ENCODE measurements around the gene EIF2D. TPM values are rescaled to one million over a fixed set of nuclear protein-coding genes. Genes with fewer than 3 reads are reported as not detected.
"Not testable (repeated sequence)": the region's sequence is repeated elsewhere in the genome, so short reads cannot be mapped to it uniquely, and the experiment has no call there.

Gene EIF2D
- total RNA-seq, 1 donor from 2014 or later = 26.7 TPM

DNA sequence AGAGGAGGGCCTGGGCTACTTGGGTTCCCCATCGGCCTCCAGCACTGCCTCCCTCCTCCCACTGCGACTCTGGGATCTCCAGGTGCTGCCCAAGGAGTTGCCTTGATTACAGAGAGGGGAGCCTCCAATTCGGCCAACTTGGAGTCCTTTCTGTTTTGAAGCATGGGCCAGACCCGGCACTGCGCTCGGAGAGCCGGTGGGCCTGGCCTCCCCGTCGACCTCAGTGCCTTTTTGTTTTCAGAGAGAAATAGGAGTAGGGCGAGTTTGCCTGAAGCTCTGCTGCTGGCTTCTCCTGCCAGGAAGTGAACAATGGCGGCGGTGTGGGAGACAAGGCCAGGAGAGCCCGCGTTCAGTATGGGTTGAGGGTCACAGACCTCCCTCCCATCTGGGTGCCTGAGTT is 24.4 kb downstream of the EIF2D start:
- no peak for DNase-seq (ENCODE audit: low spot score)

DNA sequence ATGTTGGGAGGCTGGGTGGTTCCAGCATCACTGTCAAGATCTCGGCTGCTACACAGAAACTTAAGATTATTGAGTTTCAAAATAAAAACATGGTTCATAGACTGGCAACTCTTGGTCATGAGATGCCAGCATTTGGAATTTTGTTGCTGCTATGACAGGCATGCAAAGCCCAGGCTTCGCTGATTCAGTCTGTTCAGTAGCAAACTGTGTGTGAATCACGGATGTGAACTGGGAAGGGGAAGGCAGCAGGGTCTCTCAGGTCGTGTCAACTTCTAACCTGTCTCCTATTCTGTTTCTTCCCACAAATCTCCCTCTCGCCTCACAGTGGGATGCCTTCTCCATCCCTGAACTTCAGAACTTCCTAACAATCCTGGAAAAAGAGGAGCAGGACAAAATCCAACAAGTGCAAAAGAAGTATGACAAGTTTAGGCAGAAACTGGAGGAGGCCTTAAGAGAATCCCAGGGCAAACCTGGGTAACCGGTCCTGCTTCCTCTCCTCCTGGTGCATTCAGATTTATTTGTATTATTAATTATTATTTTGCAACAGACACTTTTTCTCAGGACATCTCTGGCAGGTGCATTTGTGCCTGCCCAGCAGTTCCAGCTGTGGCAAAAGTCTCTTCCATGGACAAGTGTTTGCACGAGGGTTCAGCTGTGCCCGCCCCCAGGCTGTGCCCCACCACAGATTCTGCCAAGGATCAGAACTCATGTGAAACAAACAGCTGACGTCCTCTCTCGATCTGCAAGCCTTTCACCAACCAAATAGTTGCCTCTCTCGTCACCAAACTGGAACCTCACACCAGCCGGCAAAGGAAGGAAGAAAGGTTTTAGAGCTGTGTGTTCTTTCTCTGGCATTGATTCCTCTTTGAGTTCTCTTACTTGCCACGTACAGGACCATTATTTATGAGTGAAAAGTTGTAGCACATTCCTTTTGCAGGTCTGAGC is 25.5 kb downstream of the EIF2D start:
- DNase-seq (ENCODE audit: low spot score) = peak; percentile 53

DNA sequence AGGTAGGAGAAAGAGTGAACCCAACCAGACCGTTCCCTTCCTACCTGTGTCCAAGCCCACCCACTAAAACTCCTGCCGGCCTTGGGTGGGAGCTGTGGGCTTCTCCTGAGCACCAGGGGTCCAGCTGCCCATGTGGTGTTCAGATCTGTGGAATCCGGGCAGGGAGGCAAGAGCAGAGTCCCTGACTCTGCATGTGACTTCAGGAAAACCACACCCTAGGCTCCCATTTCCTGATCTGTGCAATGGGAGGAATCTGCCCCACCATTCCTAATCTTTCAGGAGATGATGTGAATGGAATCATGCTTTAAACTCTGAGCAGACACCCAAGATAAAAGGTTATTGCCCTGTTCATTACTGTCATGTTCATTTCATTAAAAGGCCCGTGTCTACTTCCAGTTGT is 27.6 kb downstream of the EIF2D start:
- DNase-seq (ENCODE audit: low spot score) = no peak

DNA sequence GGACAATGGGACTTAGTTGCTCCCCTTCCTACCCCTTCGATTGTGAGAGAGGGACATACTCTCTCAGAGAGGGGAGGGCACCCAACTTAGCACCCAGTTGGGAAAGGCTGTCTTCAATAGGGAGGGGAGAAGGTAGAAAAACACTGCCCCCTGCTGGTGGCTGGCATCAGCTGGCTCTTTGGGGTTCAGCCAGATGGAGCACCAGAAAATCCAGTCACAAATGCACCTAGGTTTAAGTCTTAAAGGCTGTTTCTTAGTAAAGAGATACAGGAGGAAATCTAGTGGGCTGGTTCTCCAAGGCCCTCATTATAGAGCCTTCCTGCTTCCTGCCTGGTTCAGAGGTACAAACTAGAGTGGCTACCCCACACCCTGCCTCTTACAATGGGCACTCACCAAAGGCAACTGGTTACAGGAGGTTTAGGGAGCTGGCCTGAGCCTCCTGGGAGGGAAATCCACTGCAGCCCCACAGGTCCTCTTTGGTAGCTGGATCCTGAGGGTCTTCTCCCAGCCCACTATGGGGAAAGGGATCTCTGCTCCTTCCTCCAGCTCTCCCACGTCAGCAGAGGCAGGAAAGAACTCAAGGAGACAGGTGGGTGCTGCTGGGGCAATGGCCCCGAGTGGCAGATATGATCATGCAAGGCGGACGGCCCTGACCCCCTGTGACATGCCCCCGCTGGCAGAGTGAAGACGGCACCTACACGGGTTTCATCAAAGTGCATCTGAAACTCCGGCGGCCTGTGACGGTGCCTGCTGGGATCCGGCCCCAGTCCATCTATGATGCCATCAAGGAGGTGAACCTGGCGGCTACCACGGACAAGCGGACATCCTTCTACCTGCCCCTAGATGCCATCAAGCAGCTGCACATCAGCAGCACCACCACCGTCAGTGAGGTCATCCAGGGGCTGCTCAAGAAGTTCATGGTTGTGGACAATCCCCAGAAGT is 28.3 kb downstream of the EIF2D start:
- peak; percentile 68 for DNase-seq (ENCODE audit: low spot score)

DNA sequence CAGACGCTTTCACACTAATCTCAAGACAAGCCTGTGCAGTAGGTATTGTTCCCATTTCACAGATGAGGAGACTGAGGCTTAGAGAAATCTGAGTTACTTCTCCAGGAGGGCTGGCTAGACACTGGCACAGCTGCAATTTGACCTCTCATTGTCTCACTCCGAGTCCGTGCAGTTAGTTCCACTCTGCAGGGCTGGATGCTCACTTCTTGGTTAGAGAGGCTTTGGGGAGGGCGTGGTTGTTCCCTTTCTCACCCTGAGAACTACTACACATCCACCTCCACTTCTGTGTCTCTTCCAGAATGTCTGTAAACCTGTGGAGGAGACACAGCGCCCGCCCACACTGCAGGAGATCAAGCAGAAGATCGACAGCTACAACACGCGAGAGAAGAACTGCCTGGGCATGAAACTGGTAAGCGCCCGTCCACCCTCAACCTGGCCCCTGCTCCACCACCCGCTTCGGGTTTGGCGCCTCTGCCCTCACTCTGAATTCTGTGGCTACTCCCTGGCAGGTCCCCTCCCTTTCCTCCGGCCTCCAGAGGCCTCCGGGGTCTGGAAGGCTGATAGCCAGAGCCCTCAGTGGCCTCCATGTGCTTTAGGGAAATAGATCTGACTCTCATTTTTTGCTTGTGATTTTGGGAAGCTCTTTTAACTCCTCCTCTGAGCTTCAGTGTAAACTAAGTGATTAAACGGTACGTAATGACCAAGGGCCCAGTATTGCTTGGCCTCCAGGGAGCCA is 29.1 kb downstream of the EIF2D start:
- DNase-seq (ENCODE audit: low spot score) = no peak

DNA sequence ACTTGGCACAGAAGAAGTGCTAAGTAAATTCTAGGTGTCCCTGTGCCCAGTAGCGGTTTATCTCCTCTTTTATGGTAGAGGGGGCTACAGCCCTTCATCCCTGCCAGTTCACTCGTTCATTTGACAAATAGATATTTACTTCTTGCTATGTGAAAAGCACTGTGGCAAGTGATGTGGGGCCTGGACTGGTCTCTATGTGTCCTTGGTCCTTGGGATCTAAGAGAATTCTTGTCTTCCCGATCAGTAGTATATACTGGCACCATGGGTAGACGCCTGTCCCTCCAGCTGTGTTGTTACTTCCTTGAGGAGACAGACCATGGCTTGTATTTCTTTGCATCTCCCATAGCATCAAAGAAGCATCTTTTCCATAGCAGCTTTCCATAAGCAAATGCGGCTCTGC is 29.7 kb downstream of the EIF2D start:
- DNase-seq (ENCODE audit: low spot score) = no peak

DNA sequence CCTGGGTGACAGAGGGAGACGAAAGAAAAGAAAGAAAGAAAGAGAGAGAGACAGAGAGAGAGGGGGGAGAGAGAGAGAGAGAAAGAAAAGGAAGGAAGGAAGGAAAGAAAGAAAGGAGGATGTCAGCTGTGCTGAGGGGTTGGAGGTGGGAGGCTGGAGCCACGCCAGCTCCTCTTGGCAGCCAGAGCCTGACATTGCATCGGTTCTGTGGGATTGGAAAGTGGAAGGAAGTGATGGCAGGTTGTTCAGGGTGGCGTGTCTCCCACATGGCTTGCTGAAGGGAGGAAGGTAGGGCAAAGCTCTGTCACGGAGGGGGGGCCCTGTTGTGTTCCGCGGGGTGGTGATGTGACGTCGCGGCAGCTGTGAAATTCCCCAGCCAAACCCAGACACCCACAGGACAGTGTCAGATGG is 30.7 kb downstream of the EIF2D start:
- no peak for DNase-seq (ENCODE audit: low spot score)

DNA sequence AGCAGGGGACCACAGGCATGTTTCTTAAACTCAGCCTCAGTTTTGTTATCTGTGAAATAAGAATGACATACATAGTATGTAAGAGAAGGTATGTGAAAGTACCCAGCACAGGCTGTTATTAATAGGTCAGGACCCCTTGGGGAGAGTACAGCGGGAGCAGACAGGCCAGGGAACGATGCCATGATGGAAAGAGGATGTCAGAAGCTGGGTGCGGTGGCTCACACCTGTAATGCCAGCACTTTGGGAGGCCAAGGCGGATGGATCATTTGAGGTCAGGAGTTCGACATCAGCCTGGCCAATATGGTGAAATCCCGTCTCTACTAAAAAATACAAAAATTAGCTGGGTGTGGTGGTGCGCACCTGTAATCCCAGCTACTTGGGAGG is 31.2 kb downstream of the EIF2D start:
- DNase-seq (ENCODE audit: low spot score) = not testable (repeated sequence)

DNA sequence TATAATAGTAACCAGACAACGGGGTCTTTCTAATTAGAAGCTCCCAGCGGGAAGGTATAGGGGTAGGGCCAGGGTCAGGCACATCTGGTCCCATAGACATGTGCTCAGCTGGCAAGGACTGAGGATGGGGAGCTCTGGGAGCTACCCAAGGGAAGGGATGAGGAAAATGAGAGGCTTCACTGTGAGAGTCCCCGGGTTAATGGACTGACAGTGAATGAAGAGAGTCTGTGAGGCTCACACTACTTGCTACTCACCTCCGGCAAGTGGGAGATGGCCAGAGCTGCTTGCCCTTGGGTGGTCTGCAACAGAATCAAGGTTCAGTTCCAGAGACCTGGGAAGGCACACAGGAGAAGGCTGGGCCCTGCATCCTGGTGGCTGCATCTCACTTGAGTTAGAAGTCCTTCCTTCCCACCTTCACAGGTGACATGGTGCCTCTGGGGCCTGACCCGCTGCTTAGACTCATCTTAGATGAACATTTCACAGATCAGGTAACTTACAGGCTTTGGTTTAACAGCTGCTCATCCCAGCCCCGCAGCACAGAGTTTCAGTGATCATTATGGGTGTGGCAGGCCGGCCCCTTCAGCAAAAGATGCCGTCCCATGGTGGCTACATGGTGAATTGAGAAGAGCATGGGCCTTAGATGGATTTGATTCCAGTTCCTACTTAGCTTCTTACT is 31.7 kb downstream of the EIF2D start:
- no peak for DNase-seq (ENCODE audit: low spot score)

DNA sequence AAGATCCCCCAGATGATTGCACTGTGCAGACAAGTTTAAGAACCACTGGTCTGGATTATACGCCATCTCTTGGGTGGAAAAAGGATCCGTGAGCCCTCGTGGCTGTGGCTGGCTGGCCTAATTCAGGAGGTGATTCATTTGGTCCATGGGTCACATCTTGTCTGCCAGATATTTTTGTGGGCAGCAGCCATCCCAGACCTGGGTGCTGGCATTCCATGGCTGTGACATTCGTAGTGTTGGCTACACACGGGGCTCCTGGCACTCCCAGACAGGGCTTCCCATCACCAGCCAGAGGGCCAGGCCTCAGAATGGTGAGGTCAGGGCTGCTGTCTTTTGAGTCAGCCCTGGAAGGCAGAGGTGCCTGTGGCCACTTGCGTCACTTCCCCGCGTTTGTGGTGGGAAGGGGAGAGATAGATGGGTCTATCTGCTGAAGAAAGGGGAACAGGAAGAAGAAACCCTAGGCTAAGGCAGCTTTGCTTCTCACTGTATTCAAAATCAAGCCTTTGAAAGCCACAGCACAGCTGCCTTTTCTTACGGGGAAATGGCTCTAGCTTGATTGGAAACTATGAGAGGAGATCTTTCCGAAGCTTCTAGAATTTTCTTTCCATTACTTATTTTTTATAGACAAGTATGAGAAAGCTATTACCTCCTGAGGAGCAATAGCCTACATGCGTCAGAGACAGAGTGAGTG is 32.4 kb downstream of the EIF2D start:
- peak; percentile 52 for DNase-seq (ENCODE audit: low spot score)

DNA sequence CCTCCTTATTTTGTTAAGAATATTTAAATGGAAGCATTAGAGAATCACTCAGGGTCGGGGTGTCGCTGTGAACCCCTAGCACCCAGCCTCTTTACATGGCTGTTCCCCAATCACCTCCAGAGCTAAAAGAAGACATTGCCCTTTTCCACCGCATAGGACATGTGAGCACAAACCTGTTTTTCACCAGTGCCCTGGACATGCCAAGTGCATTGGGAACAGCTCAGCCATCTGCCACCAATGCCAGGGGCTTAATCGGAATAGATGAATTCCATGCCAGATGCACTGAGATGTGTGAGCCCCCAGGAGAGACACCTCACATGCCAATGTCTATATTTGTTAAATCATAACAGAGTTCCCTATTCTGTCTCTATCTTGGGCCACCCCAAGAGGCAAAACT is 33.3 kb downstream of the EIF2D start:
- DNase-seq (ENCODE audit: low spot score) = no peak

DNA sequence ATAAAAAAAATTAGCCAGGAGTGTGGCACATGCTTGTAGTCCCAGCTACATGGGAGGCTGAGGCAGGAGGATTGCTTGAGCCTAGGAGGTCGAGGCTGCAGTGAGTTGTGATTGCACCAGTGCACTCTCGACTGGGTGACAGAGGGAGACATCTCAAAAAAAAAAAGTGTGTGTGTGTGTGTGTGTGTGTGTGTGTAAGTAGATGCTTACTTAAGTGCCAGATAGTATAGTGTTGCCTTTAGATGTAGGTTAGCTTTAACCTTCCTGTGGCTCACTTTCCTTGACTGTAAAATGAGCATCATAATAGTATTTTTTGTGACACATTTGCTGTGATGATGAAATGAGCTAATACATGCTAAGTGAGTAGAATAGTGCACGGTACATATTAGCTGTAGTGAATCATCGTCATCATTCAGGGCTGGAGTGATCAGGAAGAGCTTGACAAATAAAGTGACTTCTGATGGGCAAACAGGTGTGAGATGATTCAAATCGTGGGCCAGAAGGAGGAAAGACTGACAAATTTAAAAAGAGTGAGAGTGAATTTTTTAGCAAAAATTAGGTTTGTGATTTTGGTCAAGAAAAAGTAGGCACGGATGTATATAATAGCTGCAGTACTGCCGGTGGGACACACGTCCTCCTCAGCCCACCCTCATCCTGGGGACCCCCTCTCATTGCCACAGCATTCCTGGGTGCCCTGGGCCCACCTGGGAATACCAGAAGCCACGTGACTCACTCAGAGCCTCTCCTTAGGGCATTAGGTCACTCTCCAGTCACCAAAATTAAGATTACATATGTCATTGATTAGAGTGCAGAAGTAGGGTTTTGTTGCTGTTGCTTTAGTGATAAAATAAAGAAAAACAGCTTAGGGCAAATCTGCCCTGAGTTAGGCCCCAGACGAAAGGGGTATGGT is 33.9 kb downstream of the EIF2D start:
- no peak for DNase-seq (ENCODE audit: low spot score)

DNA sequence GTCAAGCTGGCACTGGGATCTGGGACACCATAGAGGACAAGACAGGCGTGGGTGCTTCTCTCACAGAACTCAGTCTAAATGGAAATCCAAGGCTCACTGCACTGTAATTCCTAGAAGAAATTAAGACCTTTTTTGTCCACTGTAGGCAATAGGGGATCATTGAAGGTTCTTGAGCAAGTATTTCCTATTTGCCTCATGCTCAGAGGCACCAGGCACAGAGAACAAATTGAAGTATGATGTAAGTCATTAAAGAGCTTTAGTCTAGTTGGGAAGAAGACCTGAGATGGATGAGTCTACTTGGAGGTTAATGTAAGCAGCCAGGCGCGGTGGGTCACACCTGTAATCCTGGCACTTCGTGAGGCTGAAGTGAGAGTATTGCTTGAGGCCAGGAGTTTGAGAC is 34.6 kb downstream of the EIF2D start:
- no peak for DNase-seq (ENCODE audit: low spot score)

DNA sequence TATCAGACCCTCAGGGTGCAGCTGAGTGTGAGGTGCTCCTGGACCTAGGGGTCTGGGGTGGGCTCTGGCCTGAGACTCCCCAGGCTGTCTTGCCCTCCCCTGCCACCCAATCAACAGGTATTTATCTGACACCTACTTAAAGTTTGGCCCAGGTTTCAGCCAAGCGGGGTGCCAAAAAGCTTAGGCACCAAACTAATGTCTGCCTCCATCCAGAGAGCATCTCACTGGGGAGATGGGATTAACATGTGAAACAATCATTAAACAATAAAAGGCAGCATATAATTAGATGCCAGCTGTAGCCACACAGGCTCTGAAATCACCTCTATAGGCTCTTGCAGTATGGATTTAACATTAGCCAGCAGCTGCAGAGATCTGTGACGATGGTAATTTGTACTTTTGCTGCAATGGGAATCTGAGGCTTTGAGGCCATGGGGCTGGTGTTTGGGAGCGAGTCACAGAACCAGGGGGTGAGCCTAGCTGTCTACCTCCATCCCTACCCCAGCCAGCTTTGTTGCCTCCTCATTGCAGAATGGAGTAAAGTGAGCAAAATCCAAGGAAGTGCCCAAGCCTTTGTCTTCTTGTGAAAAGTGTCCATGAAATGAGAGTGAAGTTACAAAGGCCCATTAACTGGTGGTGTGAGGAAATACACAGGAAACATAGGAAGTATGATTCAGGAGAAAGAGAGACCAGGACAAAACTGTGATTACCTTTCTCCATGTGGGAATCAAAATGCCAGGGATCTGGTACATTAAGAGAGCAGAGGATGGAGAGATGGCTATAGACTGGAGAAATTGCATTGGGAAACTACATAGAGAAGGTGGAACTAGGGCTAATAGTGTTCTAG is 36.1 kb downstream of the EIF2D start:
- DNase-seq (ENCODE audit: low spot score) = no peak

DNA sequence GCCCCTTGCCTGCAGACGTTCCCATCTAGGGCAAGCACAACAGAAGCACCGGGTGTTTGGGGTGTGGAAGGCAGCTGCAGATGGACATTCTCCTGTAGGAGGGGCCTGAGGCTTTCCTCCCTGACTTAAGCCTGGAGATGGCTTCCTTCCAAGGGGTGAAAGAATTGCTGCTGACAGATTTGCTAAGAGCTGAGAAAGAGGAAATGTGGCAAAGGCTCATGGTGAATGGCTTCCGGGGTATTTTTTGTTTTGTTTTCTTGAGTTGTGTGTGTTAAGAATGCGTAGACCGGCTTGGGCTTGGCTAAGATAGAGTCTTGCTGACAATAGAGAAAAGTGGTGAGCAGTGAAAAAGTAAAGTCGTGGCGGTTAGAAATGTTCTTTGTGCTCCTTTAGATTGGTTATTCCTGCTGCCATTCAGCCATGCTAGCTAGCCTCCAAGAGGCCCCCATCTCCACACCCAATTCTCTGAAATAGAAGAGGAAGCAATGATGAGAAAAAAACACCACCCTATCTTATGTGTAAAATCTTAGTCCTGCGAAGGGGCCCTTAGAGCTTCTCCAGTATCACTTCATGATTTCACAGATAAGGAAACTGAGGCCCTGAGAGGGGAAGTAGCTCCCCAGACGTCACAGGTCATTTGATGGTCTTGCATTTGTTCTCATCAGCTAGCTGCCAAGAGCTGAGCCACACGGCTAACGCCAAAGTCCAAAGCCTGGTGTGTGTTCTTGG is 36.9 kb downstream of the EIF2D start:
- peak; percentile 96 for DNase-seq (ENCODE audit: low spot score)

DNA sequence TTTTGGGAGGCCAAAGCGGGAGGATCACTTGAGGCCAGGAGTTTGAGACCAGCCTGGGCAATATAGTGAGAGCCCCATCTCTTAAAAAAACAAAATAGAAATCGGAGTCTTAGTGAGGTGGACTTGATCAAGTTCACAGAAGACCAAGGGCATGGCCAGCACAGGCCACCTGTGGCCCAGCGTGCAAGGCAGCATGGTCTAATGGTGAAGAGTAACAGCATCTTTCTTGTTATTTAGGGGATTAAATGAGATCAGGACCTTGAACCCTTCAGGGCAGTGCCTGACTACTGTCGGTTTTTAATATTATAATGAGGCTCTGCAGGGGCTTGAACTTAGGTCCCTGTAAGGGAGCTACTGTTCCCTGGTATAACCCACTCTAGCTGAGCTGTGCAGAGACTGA is 38.5 kb downstream of the EIF2D start:
- no peak for DNase-seq (ENCODE audit: low spot score)

DNA sequence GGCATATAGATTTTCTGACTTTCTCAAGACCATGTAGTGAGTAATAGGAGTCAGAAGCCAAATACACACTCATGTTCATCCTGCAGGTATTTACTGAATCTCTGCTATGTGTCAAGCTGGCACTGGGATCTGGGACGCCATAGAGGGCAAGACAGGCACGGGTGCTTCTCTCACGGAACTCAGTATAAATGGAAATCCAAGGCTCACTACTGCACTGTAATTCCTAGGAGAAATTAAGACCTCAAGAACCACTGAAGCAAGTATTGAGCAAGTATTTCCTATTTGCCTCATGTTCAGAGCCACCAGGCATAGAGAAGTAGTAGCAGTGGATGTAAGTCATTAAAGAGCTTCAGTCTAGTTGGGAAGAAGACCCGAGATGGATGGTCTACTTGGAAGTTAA is 38.9 kb downstream of the EIF2D start:
- DNase-seq (ENCODE audit: low spot score) = no peak

DNA sequence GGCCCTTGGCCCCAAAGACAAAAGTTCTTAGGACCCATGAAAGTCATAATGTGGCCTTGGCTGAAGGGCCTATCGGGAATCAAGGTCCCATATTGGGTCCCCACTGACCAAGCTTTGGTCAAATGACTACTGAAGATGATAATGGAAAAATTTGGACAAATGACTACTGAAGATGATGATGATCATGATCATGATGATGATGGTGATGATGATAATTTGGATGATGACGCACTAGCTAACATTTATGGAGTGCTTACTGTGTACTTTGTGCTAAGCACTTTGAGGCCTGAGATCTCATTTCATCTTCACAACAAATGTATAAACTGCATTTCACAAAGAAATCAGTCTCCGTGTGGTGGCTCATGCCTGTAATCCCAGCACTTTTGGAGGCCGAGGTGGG is 39.4 kb downstream of the EIF2D start:
- DNase-seq (ENCODE audit: low spot score) = no peak
